DMS 273 treated with DMSO at 0.1 percent for 48 hours (cell line): ENCODE data around the gene PTPRU.
A peak's percentile ranks its signal among the peaks of the same experiment; 100 is the strongest.

ENCODE experiments used
- DNase-seq: peaks from one replicate; lab custom pipeline; 2025; lab: John Stamatoyannopoulos, UW

Gene PTPRU

DNA sequence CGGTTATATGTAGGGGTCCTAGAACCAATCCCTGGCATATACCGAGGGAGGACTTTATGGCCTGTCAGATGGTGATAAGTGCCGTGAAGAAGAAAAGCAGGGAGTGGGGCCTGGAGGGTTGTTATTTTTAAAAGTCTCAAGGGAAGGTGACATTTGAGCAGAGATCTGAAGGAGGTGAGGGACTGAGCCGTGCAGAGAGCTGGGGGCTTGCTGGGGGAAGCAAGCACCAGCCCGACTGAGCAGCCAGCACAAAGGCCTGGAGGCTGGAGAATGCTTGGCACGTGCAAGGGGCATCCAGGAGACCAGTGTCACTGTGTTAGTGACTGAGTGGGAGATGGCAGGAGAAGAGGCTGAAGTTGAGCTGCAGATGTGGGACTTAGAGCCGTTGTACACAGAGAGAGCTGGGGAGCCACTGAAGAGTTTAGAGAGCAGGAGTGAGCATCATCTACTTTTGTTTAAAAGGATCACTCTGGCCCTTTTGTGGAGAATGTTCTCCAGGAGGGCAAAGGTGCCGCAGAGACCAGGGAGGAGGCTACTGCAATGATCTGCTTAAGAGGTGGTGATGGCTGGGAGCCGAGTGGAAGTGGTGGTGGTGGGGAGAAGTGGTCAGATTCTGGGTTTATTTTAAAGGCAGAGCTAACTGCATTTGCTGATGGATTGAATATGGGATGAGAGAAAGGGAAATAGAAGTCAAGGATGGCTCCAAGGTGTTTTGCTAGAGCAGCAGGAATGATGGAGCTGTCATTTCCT is 31.2 kb downstream of the PTPRU start:
- no peak for DNase-seq

DNA sequence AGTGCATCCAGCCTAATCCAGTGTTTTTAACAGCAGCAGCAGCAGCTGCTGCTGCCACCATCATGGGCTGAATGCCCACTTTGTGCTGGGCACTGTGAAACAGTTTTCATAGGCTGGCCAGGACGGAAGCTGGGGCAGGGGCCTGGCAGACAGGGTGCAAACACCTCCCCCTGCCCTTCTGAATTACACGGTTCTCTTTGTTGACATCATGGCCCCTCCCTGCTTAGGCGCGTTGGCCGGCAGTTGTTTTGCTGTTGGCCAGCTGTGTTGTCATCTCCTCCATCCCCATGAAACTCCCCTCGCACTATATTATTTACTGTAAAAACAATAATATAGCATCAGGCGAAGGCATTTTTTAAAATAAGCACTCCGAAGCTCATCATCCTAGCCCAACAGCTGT is 33.1 kb downstream of the PTPRU start:
- no peak for DNase-seq

DNA sequence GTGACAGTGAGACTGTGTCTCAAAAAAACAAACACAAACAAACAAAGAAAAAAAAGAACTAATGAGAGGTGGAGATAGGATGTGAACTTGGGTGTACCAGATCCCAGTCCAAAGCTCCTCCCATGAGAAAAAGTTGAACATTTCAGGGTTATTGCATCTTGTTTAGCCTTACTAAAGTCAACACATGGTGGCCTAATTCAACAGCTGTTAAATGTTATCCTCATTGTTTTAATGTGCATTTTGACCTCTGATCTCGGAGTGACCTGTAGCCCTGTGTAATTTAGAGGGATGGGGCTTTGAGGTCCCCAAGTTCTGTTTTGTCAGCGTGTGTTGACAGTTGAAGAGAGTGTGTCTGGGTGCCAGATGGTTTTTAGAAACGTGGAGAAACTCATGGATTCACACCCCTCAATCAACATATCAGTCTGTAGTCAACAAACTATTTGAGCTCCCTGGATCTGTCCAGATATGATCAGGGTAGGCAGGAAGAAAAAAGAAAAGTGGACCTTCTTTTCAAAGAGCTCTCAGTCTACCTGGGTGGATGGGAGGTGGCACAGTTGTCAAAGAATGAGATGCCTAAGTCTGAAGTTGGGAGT is 34.7 kb downstream of the PTPRU start:
- no peak for DNase-seq

DNA sequence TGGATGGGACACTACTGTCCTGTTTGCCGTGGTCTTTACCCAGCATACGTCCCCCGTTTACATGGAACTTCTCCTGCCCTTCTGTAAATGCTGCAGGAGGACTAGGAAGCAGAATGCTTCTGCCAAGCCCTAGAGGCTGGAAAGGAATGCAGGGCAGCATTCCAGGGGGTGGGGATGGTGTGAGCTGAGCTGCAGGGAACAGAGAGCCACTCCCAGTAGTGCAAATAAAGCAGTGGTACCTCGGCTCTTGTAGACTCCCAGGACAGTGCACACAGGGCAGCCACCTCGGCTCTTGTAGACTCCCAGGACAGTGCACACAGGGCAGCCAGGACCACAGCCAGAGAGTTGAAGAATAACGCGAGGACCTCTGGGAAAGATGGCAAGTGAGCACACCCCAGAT is 35.4 kb downstream of the PTPRU start:
- no peak for DNase-seq

DNA sequence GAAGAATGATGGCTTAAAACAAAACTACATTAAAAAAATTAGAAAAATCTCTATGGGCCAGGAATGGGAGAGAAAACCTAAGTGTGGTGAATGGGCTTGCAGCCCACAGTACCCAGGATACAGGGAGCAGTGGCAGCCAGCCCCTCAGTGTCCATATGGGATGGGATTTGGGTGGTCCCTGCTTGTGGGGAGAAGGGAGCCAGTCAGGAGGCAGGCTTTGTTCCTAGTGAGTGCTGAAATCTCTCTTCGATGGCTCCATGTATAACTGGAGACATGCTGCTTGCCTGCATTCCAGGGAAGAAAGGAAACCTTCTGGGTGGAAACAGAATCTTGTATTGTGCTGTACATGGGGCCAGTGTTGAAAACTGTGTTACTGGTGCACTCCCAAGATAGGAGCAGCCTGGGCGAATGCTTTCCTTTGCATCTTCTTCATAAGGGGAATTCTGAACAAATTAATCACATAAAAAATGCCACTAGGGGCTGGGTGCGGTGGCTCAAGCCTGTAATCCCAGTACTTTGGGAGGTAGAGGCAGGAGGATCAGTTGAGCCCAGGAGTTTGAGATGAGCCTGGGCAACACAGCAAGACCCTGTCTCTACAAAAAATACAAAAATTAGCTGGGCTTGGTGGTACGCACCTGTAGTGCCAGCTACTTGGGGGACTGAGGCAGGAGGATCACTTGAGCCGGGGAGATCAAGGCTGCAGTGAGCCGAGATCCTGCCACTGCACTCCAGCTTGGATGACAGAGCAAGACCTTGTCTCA is 36.0 kb downstream of the PTPRU start:
- DNase-seq = no peak

DNA sequence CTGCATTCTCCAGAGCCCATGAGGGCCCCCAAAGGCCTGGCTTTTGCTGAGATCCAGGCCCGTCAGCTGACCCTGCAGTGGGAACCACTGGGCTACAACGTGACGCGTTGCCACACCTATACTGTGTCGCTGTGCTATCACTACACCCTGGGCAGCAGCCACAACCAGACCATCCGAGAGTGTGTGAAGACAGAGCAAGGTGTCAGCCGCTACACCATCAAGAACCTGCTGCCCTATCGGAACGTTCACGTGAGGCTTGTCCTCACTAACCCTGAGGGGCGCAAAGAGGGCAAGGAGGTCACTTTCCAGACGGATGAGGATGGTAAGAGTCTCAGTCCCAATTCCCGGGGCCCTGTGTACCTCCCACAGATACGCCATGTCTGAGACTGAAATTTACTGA is 39.1 kb downstream of the PTPRU start:
- DNase-seq = no peak

DNA sequence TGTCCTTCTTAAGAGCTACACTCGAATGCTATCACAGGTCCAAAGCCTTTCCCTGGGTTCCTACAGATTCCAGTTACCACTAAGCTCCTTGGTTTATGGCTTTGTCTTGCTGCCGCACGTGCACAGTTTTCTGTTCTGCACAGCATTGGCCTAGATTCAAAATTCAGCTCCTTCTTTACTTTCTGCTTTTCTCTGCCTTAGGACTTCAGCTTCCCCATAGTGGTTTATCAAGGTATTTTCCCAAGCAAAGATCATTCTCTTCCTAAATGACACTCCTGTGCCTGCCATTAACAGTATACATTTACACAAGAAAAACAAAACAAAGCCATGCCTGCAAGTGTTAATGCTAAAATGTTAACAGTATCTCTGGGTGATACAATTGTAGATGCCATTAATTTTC is 41.8 kb downstream of the PTPRU start:
- no peak for DNase-seq

DNA sequence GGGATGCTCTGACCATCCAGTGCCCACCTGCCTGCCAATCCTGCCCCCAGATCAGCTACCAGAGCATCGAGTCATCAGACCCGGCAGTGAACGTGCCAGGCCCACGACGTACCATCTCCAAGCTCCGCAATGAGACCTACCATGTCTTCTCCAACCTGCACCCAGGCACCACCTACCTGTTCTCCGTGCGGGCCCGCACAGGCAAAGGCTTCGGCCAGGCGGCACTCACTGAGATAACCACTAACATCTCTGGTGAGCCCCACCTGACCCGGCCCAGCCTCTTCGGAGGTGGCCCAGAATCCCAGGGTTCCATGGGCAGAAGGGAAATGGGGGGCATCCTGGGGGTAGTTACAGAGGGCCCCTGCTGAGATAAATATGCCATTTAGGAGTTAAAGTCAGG is 43.1 kb downstream of the PTPRU start:
- DNase-seq = no peak

DNA sequence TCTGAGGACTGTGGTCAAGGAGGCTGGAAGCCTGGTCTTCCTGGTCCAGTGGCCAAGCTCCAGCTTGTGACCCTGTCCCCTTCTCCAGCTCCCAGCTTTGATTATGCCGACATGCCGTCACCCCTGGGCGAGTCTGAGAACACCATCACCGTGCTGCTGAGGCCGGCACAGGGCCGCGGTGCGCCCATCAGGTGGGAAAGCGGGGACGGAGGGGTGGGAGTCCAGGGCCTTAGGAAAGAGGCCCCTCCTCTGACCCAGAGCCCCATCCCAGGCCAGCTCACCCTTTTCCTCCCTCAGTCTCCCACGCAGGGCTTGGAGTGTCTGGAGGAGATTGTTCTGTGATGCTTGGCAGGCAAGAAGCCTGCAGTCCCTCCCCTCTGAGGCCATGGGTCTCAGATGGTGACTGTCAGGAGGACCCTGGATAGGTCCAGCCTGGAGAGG is 43.6 kb downstream of the PTPRU start:
- no peak for DNase-seq

DNA sequence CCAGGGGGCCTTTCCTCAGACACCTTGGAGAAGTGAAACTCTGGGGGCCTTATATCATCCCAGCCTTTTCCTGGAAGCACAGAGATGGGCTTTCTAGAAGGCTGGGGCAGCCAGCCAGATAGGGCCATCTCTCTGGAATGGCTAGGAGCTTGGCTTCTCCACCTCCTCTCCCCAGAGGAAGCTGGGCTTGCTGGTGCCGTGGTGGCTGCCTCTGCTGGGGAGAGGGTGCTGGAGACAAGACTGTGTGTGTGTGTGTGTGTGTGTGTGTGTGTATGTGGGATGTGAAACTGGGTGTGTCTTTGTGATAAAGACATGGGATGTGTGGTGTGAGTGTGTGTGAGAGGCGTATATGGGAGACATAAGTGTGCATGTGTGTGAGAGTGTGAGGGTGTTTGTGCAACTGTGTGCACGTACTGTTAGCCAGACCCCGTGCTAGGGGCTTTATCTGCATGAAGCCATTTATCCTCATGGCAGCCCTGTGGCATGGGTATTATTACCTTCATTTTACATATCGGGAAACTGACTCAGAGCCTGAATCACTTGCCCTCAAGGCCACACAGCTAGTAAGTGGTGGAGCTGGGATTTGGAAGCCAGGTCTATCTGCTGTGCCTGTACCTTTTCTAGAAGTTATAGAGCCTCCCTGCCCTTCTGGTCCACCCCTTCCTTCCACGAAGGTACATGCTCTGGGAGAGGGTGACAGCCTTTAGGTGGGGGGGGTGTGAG is 44.2 kb downstream of the PTPRU start:
- DNase-seq = no peak

DNA sequence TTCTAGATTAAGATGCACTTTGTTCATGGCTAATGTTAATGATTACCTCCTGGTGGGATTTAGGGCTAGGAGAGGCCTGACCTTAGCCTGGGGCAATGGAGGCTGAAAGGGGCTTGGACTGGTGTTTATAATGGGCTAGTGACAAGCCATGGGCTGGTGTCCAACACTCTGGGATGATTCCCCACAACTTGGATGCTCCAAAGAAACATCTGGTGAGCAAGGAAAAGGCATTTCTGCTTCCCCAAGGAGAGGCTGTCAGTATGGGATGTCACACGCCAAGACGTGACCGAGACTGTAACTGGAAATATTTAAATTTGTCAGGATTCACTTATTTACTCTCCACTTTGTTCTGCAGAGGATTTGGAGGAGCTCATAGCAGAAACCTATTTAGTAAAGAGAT is 45.2 kb downstream of the PTPRU start:
- DNase-seq = no peak

DNA sequence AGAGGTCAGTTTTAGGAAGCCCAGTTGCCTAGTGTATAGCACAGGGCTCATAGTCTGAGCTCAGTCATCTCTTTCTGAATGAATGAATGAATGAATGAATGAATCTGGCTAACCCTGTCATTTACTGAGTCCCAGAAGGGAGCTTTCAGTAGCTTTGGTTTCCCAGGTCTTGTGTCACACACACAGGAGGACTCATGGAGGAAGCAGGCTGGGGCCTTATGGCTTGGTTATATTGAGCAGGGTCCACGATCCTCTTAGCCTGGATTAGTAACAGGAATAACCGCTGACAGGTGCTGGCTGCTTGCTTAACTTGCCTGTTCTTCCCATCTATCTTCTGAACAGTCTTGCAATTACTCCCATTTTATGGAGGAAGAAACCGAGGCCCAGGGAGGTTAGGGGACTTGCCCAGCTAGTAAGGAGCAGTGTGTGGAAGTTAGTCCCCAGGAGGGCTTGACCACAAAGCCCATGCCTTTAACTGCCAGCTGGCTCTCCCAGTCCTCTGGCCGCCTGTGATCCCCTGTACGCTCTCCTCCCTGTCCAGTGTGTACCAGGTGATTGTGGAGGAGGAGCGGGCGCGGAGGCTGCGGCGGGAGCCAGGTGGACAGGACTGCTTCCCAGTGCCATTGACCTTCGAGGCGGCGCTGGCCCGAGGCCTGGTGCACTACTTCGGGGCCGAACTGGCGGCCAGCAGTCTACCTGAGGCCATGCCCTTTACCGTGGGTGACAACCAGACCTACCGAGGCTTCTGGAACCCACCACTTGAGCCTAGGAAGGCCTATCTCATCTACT is 46.0 kb downstream of the PTPRU start:
- no peak for DNase-seq

DNA sequence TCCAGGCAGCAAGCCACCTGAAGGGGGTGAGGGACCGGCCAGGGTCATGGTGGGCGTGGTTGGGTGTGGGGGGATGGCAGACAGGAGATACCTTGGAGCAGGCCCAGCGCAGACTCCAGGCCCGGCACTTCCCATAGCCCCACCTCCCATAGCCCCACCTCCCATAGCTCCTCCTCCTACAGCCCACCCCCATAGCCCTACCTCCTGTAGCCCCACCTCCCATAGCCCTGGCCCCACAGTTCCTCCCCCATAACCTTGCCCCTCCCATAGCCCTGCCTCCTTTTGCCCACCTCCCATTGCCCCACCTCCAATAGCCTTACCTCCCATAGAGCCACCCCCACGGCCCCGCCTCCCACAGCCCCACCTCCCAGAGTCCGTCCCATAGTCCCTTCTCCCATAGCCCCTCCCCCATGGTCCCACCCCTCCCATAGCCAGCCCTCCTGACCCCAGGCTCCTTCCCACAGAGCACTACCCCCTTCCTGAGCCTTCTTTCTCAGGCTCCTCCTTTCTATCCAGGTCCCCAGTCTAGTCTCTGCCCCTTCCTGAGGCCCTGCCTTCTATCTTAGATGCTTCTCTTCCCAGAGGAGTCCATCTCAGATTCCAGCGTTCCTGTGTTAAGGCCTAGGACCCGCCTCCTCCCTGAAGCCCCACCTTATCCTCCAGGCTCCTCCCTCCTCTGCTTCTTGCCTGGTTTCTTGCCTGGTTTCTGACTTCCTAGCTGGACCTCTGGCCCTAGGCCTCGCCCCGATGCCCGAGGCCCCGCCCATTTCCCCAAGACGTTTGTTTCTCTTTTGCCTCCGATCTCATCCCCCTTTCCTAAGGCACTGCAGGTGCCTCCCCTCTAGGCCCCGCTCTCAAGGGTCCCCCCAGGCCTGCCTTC is 46.8 kb downstream of the PTPRU start:
- peak; percentile 25 for DNase-seq

DNA sequence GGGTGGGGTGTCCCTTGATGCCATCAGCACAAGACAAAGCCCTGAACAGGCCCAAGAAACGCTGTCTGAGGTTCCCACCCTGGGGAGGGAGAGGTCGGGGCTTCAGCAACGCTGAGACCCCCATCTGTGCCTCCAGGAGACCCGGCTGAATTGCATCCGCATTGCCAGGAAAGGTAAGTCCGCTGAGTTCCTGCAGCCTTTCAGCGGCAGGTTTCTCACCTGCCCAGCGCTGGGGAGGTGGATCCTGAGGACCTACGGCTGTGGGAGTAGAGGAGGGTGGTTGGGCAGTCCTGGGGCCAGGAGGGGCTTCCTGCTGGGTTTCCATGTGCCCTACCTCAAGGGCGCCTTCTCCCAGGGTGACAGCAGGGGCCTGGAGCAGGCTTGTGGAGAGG is 47.5 kb downstream of the PTPRU start:
- no peak for DNase-seq

DNA sequence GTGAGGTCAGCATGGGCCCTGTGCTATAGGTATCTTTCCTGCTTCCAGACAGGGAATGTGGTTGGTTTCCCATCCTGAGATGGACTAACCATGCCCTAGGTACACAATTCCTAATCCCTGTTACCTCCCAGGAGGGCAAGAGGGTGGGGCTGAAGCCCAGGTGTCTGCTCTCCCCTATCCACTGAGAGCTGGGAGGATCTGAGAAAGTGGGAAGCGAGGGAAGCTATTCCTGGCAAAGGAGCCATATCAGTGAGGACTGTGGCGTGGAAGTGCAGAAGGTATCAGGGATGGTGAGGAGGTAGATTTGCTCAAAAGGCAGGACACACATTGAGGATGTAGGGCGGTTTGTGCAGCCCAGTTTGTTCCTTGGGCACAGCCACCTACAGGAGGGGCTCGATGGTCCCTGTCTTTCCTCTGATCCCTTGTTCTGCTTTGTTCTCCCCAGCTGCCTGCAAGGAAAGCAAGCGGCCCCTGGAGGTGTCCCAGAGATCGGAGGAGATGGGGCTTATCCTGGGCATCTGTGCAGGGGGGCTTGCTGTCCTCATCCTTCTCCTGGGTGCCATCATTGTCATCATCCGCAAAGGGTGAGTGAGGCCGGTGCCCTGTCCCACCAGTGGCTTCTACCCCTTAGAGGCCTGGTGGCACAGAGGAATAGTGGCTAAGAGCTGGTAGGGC is 48.1 kb downstream of the PTPRU start:
- no peak for DNase-seq

DNA sequence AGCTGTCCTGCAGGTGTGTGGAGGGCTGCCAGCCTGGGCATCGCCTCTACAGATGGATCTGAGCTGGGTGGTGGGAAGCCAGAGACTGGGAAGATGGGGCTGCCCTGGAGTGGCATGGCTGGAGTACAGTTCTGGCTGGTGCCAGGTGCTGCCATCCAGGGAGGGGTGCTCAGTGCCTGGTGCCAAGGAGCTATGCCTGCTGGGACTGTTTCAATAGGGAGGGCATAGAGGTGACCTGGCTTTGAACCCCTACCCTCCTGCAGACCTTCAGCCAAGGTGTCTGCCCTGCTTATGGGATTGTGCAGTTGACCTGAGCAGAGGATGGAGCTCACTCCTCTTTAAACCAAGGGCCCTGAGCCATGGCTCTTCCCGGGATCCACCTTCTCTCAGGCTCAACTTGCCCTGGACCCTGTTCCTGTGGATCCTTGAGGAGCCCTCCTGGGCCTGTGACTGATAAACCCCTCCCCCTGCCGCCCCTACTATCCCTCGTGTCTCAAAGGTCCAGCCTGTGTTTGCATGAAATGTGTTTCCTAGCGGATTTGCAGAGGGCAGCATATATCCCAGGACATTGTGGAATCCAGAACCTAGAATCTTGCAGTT is 48.7 kb downstream of the PTPRU start:
- DNase-seq = no peak

DNA sequence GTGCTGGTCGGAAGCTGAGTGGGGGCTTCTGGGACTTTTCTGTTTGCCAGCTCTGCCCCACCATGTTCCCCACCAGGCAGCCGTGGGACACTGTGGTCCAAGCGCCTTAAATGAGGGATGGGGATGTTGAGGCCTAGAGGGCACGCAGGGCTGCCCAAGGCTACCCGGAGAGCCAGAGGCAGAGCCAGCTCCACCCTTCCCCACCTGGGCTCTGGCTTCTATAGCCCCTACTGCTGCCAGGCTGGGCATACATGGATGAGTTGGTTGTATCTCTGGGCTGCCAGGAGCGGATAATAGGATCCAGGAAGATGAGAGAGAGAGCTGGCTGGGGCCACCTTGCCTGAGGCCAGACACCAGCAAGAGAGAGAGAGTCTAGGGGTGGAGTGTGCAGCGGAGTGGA is 49.4 kb downstream of the PTPRU start:
- DNase-seq = no peak

DNA sequence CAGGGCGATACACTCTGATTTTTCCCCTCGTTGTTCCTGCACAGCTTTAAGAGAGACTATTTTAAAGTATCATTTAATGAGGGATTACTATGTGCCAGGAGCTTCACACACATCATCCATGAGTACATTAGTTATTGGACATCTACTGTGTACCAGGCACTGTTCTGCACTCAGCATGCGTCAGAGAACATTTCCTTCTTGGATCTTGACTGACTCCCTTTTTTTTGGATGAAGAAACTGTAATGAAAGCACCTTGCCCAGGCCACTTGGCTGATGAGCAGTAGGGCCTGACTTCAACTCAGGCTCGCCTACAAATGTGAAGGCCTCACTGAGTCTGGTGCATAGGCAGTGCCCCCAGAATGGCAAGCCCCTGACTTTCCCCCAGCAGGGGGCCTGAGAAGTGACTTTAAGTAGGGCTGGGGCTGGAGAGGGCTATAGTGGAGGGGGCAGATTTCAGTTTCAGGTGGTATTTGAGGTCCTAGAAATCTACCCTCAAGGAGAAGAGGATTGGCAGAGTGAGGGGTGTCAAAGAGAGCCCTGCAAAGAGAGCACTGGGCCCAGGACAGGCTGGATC is 50.0 kb downstream of the PTPRU start:
- no peak for DNase-seq

DNA sequence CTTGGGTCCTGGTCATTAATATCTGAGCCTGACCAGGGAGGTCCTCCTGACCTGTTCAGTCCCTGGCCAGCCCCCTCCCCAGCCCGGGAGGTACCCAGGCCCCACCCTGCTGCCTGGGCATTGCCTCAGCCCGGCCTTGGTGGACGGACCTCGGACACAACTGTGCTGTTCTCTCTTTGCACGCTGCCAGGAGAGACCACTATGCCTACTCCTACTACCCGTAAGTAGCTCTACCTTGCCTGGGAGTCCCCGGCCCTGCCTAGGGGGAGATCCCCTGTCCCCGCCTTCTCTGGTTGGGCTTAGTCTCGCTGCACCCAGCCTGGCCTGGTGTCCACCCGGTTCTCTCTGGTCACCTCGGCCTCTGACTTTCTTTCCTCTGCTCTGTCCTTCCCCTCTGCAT is 53.2 kb downstream of the PTPRU start:
- no peak for DNase-seq
